SK-N-SH treated with all-trans-retinoic acid at 6 μM for 48 hours (cell line): ENCODE results near the gene CTDSP1.

ENCODE experiments used
- ATAC-seq: fragments of 200-7000 bp; cut with Tn5 transposase; 3 replicates; pipeline ENCODE4 v1.9.1; 2020; ENCODE audit warnings: mild to moderate bottlenecking, moderate library complexity
- ARNTL ChIP-seq: fragments of 450-650 bp; formaldehyde crosslinking; IDR thresholded peaks from 2 replicates; pipeline ENCODE4 v1.5.0; 2020; ENCODE audit warnings: low read depth, mild to moderate bottlenecking, moderate library complexity, borderline replicate concordance
- BACH2 ChIP-seq: fragments of 250-450 bp; sonication (Bioruptor Pico); IDR thresholded peaks from 2 replicates; pipeline ENCODE4 v1.9.0; 2021; ENCODE audit warnings: mild to moderate bottlenecking, borderline replicate concordance
- CSDC2 ChIP-seq: fragments of 250-450 bp; sonication (Bioruptor Pico); IDR thresholded peaks from 2 replicates; pipeline ENCODE4 v1.5.0; 2020; ENCODE audit warnings: mild to moderate bottlenecking, moderate library complexity
- GLIS3 ChIP-seq: fragments of 250-450 bp; sonication (Bioruptor Pico); IDR thresholded peaks from 2 replicates; pipeline ENCODE4 v1.5.0; 2020; ENCODE audit warnings: mild to moderate bottlenecking, moderate library complexity
- ISL1 ChIP-seq: fragments of 250-450 bp; sonication (Bioruptor Pico); IDR thresholded peaks from 2 replicates; pipeline ENCODE4 v2.1.2; 2022; ENCODE audit warnings: mild to moderate bottlenecking, moderate library complexity
- OSR1 ChIP-seq: fragments of 250-450 bp; sonication (Bioruptor Pico); IDR thresholded peaks from 2 replicates; pipeline ENCODE4 v1.8.0; 2022; ENCODE audit warnings: moderate library complexity, mild to moderate bottlenecking, inconsistent platforms
- PATZ1 ChIP-seq: fragments of 250-450 bp; sonication (Bioruptor Pico); IDR thresholded peaks from 2 replicates; pipeline ENCODE4 v1.8.0; 2020; ENCODE audit warnings: mild to moderate bottlenecking, moderate library complexity, borderline replicate concordance
- PPARA ChIP-seq: fragments of 250-450 bp; sonication (Bioruptor Pico); IDR thresholded peaks from 2 replicates; pipeline ENCODE4 v1.5.0; 2020; ENCODE audit warnings: mild to moderate bottlenecking, borderline replicate concordance
- RARB ChIP-seq: fragments of 250-450 bp; sonication (Bioruptor Pico); IDR thresholded peaks from 2 replicates; pipeline ENCODE4 v1.8.0; 2021; ENCODE audit warnings: mild to moderate bottlenecking, moderate library complexity
- SNAI2 ChIP-seq: fragments of 250-450 bp; sonication (Bioruptor Pico); IDR thresholded peaks from 2 replicates; pipeline ENCODE4 v1.5.0; 2020; ENCODE audit warnings: mild to moderate bottlenecking, moderate library complexity
- TCF4 ChIP-seq: fragments of 250-450 bp; sonication (Bioruptor Pico); IDR thresholded peaks from 2 replicates; pipeline ENCODE4 v1.8.0; 2021; ENCODE audit warnings: mild to moderate bottlenecking, moderate library complexity, borderline replicate concordance
- TOX ChIP-seq: fragments of 250-450 bp; sonication (Bioruptor Pico); IDR thresholded peaks from 2 replicates; pipeline ENCODE4 v1.8.0; 2021; ENCODE audit warnings: mild to moderate bottlenecking, moderate library complexity, borderline replicate concordance
- ZFP3 ChIP-seq: fragments of 250-450 bp; sonication (Bioruptor Pico); IDR thresholded peaks from 2 replicates; pipeline ENCODE4 v1.5.0; 2020; ENCODE audit warnings: mild to moderate bottlenecking, moderate library complexity
- ZFP30 ChIP-seq: fragments of 450-650 bp; formaldehyde crosslinking; IDR thresholded peaks from 2 replicates; pipeline ENCODE4 v1.5.0; 2022; ENCODE audit warnings: mild to moderate bottlenecking, moderate library complexity
- ZNF565 ChIP-seq: fragments of 450-650 bp; formaldehyde crosslinking; conservative IDR thresholded peaks from 2 replicates; pipeline ENCODE4 v1.5.0; 2020; ENCODE audit warnings: low read depth, mild to moderate bottlenecking, moderate library complexity
- ZNF70 ChIP-seq: fragments of 450-650 bp; formaldehyde crosslinking; IDR thresholded peaks from 2 replicates; pipeline ENCODE4 v1.5.0; 2020; ENCODE audit warnings: mild to moderate bottlenecking, moderate library complexity
- ZNF8 ChIP-seq: fragments of 450-650 bp; formaldehyde crosslinking; IDR thresholded peaks from 2 replicates; pipeline ENCODE4 v1.5.0; 2020; ENCODE audit warnings: mild to moderate bottlenecking, moderate library complexity
- TF ChIP-seq, protein P1 (sequence below): fragments of 250-450 bp; sonication (Bioruptor Pico); IDR thresholded peaks from 2 replicates; pipeline ENCODE4 v1.5.0; 2020; ENCODE audit warnings: mild to moderate bottlenecking, moderate library complexity
- TF ChIP-seq, protein P2 (sequence below): fragments of 250-450 bp; sonication (Bioruptor Pico); IDR thresholded peaks from 2 replicates; pipeline ENCODE4 v1.8.0; 2021; ENCODE audit warnings: low read depth, mild to moderate bottlenecking, moderate library complexity, borderline replicate concordance
- TF ChIP-seq, protein P3 (sequence below): fragments of 250-450 bp; sonication (Bioruptor Pico); IDR thresholded peaks from 2 replicates; pipeline ENCODE4 v1.5.1; 2020; ENCODE audit warnings: low read depth, mild to moderate bottlenecking, moderate library complexity

CTDSP1 gene

DNA sequence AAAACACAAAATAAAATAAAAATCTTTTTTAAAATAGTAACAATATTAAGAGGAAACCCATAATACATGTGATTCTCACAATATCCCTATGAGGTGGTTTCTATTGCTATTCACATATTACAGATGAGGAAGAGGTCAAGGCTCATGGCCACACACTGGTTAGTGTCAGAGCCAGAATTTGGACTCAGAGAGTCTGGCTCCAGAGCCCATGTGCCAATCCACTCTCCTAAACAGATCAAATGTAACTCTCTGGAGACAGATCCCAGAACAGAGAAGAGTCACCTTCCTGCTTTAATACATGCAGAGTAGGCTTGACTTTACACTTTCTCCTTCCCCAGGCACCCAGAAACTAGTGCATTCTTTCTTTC, 27.7 kb upstream of the CTDSP1 start:
- no peak for ATAC-seq
- TF ChIP-seq PPARA (no peak), ZFP30 (CRISPR knock-in tag) (no peak)

DNA sequence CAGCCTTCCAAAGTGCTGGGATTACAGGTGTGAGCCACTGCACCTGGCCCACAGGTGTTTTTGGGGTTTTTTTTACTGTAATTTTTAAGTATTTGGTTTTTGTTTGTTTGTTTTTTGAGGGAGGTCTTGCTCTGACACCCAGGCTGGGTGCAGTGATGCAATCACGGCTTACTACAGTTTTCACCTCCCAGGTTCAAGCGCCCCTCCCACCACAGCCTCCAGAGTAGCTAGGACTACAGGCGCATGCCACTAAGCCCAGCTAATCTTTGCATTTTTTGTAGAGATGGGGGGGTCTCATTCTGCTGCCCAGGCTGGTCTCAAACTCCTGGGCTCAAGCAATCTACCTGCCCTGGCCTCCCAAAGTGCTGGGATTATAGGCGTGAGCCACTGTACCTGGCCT, 24.9 kb upstream of the CTDSP1 start:
- peak; percentile 61 for ATAC-seq
- no peak for TF ChIP-seq ZFP3 (CRISPR knock-in tag)
- TF ChIP-seq CSDC2 (CRISPR knock-in tag), result no peak

DNA sequence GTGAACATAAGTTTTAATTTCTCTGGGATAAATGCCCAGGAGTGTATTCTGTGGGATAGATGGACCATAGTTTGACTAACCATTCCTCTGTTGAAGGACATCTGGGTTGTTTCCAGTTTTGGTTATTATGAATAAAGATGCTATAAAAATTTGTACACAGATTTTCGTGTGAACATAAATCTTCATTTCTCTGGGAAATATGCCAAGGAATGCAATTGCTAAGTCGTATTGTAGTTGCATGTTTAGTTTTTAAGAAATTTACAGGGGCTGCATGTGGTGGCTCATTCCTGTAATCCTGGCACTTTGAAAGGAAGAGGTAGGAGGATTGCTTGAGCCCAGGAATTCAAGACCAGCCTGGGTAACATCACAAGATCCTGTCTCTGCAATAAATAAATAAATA, 24.5 kb upstream of the CTDSP1 start:
- ATAC-seq, result peak; percentile 95
- no peak for TF ChIP-seq RARB (CRISPR knock-in tag)
- peak; percentile 87 for TF ChIP-seq ISL1 (CRISPR knock-in tag)
- TF ChIP-seq OSR1, result no peak
- no peak for TF ChIP-seq PPARA
- TF ChIP-seq, all 23 proteins: peak for 1

DNA sequence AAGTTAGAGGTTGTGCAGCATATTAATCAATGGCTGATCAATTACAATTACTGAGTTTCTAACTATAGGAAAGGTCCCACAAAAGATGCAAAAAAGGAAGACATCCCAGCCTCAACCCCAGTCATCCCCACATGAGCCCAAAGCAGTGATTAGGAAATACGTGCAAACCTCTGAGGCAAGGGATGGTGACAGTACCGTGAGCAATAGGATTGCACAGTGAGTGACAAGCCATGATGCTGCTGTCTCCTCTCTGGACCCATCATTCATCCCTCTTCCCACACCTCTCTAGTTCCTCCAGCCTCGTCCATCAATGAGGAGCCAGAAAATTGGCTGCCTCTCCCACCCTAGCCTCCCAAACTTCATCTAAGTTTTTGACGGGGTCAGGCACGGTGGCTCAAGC, 21.6 kb upstream of the CTDSP1 start:
- no peak for TF ChIP-seq GLIS3 (CRISPR knock-in tag)
- TF ChIP-seq ZNF8 (CRISPR knock-in tag), result no peak
- TF ChIP-seq BACH2 (CRISPR knock-in tag), result no peak
- TF ChIP-seq, protein P1, sequence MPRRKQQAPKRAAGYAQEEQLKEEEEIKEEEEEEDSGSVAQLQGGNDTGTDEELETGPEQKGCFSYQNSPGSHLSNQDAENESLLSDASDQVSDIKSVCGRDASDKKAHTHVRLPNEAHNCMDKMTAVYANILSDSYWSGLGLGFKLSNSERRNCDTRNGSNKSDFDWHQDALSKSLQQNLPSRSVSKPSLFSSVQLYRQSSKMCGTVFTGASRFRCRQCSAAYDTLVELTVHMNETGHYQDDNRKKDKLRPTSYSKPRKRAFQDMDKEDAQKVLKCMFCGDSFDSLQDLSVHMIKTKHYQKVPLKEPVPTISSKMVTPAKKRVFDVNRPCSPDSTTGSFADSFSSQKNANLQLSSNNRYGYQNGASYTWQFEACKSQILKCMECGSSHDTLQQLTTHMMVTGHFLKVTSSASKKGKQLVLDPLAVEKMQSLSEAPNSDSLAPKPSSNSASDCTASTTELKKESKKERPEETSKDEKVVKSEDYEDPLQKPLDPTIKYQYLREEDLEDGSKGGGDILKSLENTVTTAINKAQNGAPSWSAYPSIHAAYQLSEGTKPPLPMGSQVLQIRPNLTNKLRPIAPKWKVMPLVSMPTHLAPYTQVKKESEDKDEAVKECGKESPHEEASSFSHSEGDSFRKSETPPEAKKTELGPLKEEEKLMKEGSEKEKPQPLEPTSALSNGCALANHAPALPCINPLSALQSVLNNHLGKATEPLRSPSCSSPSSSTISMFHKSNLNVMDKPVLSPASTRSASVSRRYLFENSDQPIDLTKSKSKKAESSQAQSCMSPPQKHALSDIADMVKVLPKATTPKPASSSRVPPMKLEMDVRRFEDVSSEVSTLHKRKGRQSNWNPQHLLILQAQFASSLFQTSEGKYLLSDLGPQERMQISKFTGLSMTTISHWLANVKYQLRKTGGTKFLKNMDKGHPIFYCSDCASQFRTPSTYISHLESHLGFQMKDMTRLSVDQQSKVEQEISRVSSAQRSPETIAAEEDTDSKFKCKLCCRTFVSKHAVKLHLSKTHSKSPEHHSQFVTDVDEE (CRISPR knock-in tag), result no peak
- no peak for TF ChIP-seq OSR1
- no peak for TF ChIP-seq TOX (CRISPR knock-in tag)
- no peak for TF ChIP-seq PPARA
- no peak for TF ChIP-seq ZNF565 (CRISPR knock-in tag)
- no peak for TF ChIP-seq ZNF70 (CRISPR knock-in tag)
- TF ChIP-seq TCF4 (CRISPR knock-in tag), result no peak
- TF ChIP-seq, protein P2, sequence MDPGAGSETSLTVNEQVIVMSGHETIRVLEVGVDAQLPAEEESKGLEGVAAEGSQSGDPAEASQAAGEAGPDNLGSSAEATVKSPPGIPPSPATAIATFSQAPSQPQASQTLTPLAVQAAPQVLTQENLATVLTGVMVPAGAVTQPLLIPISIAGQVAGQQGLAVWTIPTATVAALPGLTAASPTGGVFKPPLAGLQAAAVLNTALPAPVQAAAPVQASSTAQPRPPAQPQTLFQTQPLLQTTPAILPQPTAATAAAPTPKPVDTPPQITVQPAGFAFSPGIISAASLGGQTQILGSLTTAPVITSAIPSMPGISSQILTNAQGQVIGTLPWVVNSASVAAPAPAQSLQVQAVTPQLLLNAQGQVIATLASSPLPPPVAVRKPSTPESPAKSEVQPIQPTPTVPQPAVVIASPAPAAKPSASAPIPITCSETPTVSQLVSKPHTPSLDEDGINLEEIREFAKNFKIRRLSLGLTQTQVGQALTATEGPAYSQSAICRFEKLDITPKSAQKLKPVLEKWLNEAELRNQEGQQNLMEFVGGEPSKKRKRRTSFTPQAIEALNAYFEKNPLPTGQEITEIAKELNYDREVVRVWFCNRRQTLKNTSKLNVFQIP (CRISPR knock-in tag), result no peak
- TF ChIP-seq PATZ1, result no peak
- TF ChIP-seq, protein P3, sequence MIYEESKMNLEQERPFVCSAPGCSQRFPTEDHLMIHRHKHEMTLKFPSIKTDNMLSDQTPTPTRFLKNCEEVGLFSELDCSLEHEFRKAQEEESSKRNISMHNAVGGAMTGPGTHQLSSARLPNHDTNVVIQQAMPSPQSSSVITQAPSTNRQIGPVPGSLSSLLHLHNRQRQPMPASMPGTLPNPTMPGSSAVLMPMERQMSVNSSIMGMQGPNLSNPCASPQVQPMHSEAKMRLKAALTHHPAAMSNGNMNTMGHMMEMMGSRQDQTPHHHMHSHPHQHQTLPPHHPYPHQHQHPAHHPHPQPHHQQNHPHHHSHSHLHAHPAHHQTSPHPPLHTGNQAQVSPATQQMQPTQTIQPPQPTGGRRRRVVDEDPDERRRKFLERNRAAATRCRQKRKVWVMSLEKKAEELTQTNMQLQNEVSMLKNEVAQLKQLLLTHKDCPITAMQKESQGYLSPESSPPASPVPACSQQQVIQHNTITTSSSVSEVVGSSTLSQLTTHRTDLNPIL, result no peak
- no peak for TF ChIP-seq ISL1 (CRISPR knock-in tag)
- TF ChIP-seq SNAI2, result no peak
- TF ChIP-seq ZFP3 (CRISPR knock-in tag), result no peak
- no peak for TF ChIP-seq CSDC2 (CRISPR knock-in tag)
- TF ChIP-seq RARB (CRISPR knock-in tag), result no peak
- TF ChIP-seq ARNTL (CRISPR knock-in tag), result no peak
- TF ChIP-seq ZFP30 (CRISPR knock-in tag), result no peak
- no peak for ATAC-seq

- no peak for ATAC-seq
- TF ChIP-seq ARNTL (CRISPR knock-in tag) (no peak), ISL1 (CRISPR knock-in tag) (no peak)
- TF ChIP-seq, all 23 proteins: peak for 0
Observed at GRCh38 chr2:218381916-218382366, 17.7 kb upstream of the CTDSP1 start, which contains the start of gene SLC11A1. Gene SLC11A1, plus strand, starts transcription at chr2:218382273. Its CDS starts 96 bp downstream, at chr2:218382369.
